A549 treated with RU486 at 1 μM for 4 hours (cell line): ENCODE data around the gene KCNK17. TPM values are rescaled to one million over a fixed set of nuclear protein-coding genes. Genes with fewer than 3 reads are reported as not detected.

Experiments used
- total RNA-seq: library from RNA; stranded (reverse); fragments of 200-300 nt; extraction: Qiagen RNA extraction; gene quantifications from 5 replicates; pipeline ENCODE4 v1.2.3, GENCODE V29; 2022; ENCODE audit warnings: low read depth

KCNK17 gene
- total RNA-seq = not detected in 5 replicates

DNA sequence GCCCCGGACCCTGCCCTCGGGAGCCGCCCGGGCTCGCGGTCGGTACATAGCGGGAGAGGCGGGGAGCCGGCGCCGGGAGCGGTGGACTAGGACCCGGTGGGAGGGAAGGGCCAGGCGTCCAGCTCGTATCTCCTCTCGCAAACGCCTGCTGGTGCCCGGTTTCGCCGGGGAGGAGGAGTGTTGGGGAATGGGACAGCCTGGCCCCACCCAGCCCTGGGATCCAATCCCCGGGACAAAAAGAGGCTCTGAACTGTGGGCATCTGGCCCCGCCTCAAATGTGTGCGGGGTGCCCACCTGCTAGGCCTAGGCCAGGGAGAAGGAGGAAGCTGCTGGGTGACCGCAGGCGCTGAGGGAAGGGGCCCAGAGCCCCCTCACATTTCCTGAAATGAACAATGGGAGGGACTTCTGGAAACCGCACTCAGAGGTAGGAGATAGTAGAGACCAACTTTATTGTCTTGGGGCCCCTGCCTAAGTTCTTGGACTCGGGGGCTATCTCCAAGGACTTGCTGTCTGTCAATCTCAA is at the start of gene KCNK17:
Gene KCNK17 (minus strand): TSS at position 147 of the 523 bp plus-strand sequence. CDS start 99 bp downstream, at position 48.

DNA sequence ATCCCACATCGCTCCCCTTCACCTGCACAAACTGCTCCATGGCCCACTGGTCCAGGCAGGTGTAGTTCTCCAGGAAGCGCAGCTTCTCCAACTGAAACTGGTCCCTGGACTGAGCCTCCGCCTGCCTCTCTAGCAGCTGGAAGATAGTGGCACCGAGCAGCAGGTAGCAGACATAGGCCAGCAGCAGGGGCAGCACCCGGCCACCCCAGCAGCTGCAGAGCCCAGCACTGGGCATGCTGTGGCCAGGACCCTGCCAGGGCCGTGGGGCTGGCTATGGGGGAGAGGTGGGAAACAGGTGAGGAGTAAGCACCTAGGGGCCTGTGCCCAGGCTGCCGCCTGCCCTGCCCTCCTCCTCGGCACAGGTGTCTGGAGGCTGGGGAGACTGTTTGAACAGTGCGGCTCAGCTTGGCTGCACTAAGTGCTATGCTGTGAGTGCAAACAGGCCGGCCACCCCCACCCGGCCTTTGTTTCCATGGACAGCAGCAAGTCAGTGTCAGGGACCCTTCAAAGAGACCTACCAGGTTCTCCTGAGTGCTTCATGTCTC is 8.2 kb upstream of the KCNK17 start, which contains the start of gene KCNK16:
Gene KCNK16 (minus strand): TSS at position 397 of the 545 bp plus-strand sequence. CDS start 162 bp downstream, at position 235.

Other genes with a start within 250 kb of the KCNK17 start
- 5.6 to 6.9 TPM (median 6.1 TPM) in 5 replicates for gene SAYSD1, start 199.2 kb downstream of the KCNK17 start, total RNA-seq
- 1.0 to 1.7 TPM (median 1.4 TPM) in 5 replicates for gene KCNK5, start 84.9 kb downstream of the KCNK17 start, total RNA-seq
- gene KCNK16, start 8.3 kb upstream of the KCNK17 start, total RNA-seq = not detected in 5 replicates